CD4-positive, alpha-beta memory T cell (primary cell): Measurements from ENCODE around the gene MEOX2. TPM values are rescaled to one million over a fixed set of nuclear protein-coding genes. Genes with fewer than 3 reads are reported as not detected.

Experiments
- CTCF ChIA-PET: fragments of 350-600 bp; sonication (Branson Sonifier 250); formaldehyde crosslinking; loops from one replicate; lab custom pipeline; 2021; ENCODE audit warnings: inconsistent platforms; ENCODE audit not compliant: partially characterized antibody; lab: Charles Lee
- POLR2A ChIA-PET: fragments of 350-600 bp; sonication (Branson Sonifier 250); formaldehyde crosslinking; loops from one replicate; lab custom pipeline; 2021; ENCODE audit not compliant: partially characterized antibody; lab: Charles Lee
- DNase-seq, 5 donors: peaks; one replicate each; pipeline versions ENCODE4 v3.0.0 to v3.0.0-alpha.2; 2020 to 2022; ENCODE audit warnings: mixed read lengths in 1 of 5
- H3K27ac ChIP-seq: one replicate; pipeline ENCODE4 v1.7.0; 2013; ENCODE audit warnings: low read depth, low read length
- H3K27me3 ChIP-seq: 2 replicates; pipeline ENCODE4 v1.7.0; 2013; ENCODE audit warnings: mild to moderate bottlenecking, low read length, moderate library complexity; ENCODE audit not compliant: insufficient read depth
- H3K36me3 ChIP-seq: 2 replicates; pipeline ENCODE4 v1.7.0; 2013; ENCODE audit warnings: mild to moderate bottlenecking, low read length, moderate library complexity; ENCODE audit not compliant: insufficient read depth
- H3K4me1 ChIP-seq: 2 replicates; pipeline ENCODE4 v1.7.0; 2013; ENCODE audit warnings: mild to moderate bottlenecking, low read length, moderate library complexity; ENCODE audit not compliant: insufficient read depth
- H3K4me3 ChIP-seq, 2 donors: one replicate each; pipeline ENCODE4 v1.7.0; 2013; ENCODE audit warnings: low read length in 2 of 2, mild to moderate bottlenecking in 1 of 2
- H3K9me3 ChIP-seq, 2 donors: one replicate each; pipeline ENCODE4 v1.7.0; 2013; ENCODE audit warnings: low read length in 2 of 2, control low read depth in 1 of 2; ENCODE audit not compliant: control insufficient read depth in 1 of 2
- H3K27ac Mint-ChIP-seq, 7 donors: one replicate each; pipeline ENCODE4 v1.8.0; 2020 to 2021; ENCODE audit warnings: mixed read lengths in 7 of 7, mild to moderate bottlenecking in 6 of 7, inconsistent platforms in 3 of 7, moderate library complexity in 3 of 7
- H3K27me3 Mint-ChIP-seq, 2 donors: one replicate each; pipeline ENCODE4 v1.8.0; 2020 to 2021; ENCODE audit warnings: mixed read lengths in 2 of 2
- H3K36me3 Mint-ChIP-seq, 2 donors: one replicate each; pipeline ENCODE4 v1.8.0; 2020 to 2021; ENCODE audit warnings: mixed read lengths in 2 of 2, inconsistent platforms in 1 of 2, mild to moderate bottlenecking in 1 of 2
- H3K4me1 Mint-ChIP-seq, 4 donors: one replicate each; pipeline ENCODE4 v1.8.0; 2020 to 2021; ENCODE audit warnings: mixed read lengths in 4 of 4, mild to moderate bottlenecking in 1 of 4
- H3K4me3 Mint-ChIP-seq, 8 donors: one replicate each; pipeline ENCODE4 v1.8.0; 2020 to 2021; ENCODE audit warnings: mixed read lengths in 8 of 8, mild to moderate bottlenecking in 7 of 8, moderate library complexity in 6 of 8, inconsistent platforms in 3 of 8
- H3K9me3 Mint-ChIP-seq, 8 donors: one replicate each; pipeline ENCODE4 v1.8.0; 2020 to 2021; ENCODE audit warnings: mixed read lengths in 8 of 8, mild to moderate bottlenecking in 5 of 8, inconsistent platforms in 3 of 8, moderate library complexity in 1 of 8
- intact Hi-C: fragments of 100-400 bp; cut with micrococcal nuclease; formaldehyde crosslinking; loops from one replicate; pipeline ENCODE4 v1.15.1; 2023
- polyA plus RNA-seq, 2 donors: library from polyadenylated mRNA; unstranded; fragments of 300-500 nt; fragmentation: Illumina TruSeq; gene quantifications; one replicate each; pipeline ENCODE4 v1.2.3, GENCODE V29; 2021
- total RNA-seq, 2 experiments: library from RNA; stranded (reverse); gene quantifications; one replicate each; pipeline ENCODE4 v1.2.3, GENCODE V29; 2021

MEOX2 gene
- total and polyA plus RNA-seq, 4 experiments from 2014 or later: not detected

GRCh38 chr7:15647309-15647708 is 39.2 kb downstream of the MEOX2 start:
- Histone ChIP-seq H3K27ac (no peak overlapping the region), H3K4me1 (no peaks in the 10 kb centered on the region), H3K9me3 (no peaks in the 10 kb centered on the region), H3K36me3 (no peaks in the 10 kb centered on the region), H3K4me3 (no peak overlapping the region), H3K27me3 (no peaks in the 10 kb centered on the region)
- DNase-seq: no peak
- ChIA-PET CTCF (no interaction called here), POLR2A (no interaction called here)
- Mint-ChIP-seq H3K4me1 (no peaks in the 10 kb centered on the region), H3K27ac (no peak overlapping the region), H3K36me3 (no peaks in the 10 kb centered on the region), H3K9me3 (peaks cover 0 to 11% (median under 1%) of the 10 kb centered on the region in 8 donors), H3K4me3 (no peak overlapping the region), H3K27me3 (no peaks in the 10 kb centered on the region)
- intact Hi-C loops: no loop called here

DNA sequence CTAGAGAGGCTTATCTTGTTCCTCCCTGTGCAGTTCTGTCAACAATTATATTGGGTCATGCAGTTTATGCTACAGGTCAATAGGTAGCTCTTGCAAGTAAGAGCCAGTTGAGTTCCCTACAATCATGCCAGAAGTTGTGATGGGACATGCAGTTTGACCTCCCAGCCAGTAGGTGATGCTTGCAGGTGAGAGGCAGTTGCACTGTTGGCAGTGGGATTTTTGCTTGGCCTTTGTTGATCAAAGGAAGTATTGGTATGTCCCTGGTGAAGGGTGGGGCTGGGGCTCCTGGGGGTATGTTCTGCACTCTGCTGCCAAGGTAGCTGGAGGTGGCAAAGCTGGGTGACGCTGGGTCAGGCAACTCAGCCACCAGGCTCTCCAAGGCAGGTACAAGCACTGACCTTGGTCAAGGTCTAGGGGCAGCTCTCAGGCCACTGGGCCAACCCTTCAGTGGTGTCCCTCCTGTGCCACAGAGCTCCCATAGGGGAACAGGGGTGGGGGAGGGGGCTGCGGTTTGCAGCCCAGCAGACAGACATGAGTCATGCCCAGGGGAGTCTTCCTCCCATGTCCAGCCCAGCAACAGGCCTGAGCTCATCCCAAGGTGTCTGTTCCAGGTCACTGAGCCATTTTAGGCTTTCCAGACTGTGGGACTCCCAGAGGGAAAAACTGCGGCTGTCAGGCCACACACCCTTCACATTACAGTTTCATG is 43.3 kb downstream of the MEOX2 start:
- no peaks in the 10 kb centered on the region for H3K4me1 ChIP-seq
- no peak overlapping the region for H3K27ac ChIP-seq
- H3K36me3 ChIP-seq: no peaks in the 10 kb centered on the region
- intact Hi-C loops: no loop called here
- no peaks in the 10 kb centered on the region for H3K27me3 ChIP-seq
- Mint-ChIP-seq H3K4me3 (no peak overlapping the region), H3K27ac (no peak overlapping the region), H3K4me1 (no peaks in the 10 kb centered on the region), H3K27me3 (no peaks in the 10 kb centered on the region), H3K36me3 (no peaks in the 10 kb centered on the region), H3K9me3 (peaks cover 2 to 11% (median 5%) of the 10 kb centered on the region in 8 donors)
- no peak overlapping the region for H3K4me3 ChIP-seq
- ChIA-PET CTCF (no interaction called here), POLR2A (no interaction called here)
- DNase-seq: peak in 1 of 5 donors; percentile 28
- H3K9me3 ChIP-seq: no peaks in the 10 kb centered on the region

DNA sequence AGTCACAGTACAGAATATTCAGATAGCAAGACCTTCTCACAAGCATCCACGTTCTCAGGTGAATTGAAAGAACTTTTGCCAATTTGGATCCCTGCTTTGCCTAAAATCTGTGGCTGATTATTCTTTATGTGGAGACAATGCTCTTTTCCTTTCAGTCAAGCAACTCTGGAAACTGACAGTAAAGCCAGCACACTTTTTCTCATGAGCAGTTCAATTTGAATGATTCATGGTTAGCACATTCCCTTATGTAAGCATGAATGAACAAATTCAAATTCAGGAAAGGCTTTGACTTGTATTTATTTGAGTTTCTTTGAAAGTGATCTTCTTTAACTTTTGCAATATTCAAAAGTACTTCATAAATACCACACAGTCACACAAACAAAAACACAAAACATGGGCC is 57.6 kb downstream of the MEOX2 start:
- intact Hi-C loops: no loop called here
- Histone ChIP-seq H3K36me3 (no peaks in the 10 kb centered on the region), H3K9me3 (no peaks in the 10 kb centered on the region), H3K27ac (no peak overlapping the region), H3K4me1 (no peaks in the 10 kb centered on the region), H3K27me3 (no peaks in the 10 kb centered on the region), H3K4me3 (no peak overlapping the region)
- Mint-ChIP-seq H3K27me3 (no peaks in the 10 kb centered on the region), H3K9me3 (peaks cover 0 to 5% (median under 1%) of the 10 kb centered on the region in 8 donors), H3K4me3 (no peak overlapping the region), H3K27ac (no peak overlapping the region), H3K36me3 (no peaks in the 10 kb centered on the region), H3K4me1 (no peaks in the 10 kb centered on the region)
- CTCF ChIA-PET: no interaction called here
- no peak for DNase-seq
- POLR2A ChIA-PET: no interaction called here

- intact Hi-C loops: no loop called here
- no peak overlapping the region for H3K27ac ChIP-seq
- DNase-seq: no peak
- Mint-ChIP-seq H3K36me3 (no peaks in the 10 kb centered on the region), H3K4me1 (no peaks in the 10 kb centered on the region), H3K4me3 (no peak overlapping the region), H3K27ac (no peak overlapping the region), H3K27me3 (no peaks in the 10 kb centered on the region), H3K9me3 (peaks cover 0 to 6% (median 4%) of the 10 kb centered on the region in 8 donors)
- ChIA-PET CTCF (no interaction called here), POLR2A (no interaction called here)
- no peaks in the 10 kb centered on the region for H3K27me3 ChIP-seq
- H3K4me3 ChIP-seq: no peak overlapping the region
- H3K4me1 ChIP-seq: no peaks in the 10 kb centered on the region
- H3K9me3 ChIP-seq: no peaks in the 10 kb centered on the region
- no peaks in the 10 kb centered on the region for H3K36me3 ChIP-seq
Measured at GRCh38 chr7:15626041-15626440, 60.4 kb downstream of the MEOX2 start.

DNA sequence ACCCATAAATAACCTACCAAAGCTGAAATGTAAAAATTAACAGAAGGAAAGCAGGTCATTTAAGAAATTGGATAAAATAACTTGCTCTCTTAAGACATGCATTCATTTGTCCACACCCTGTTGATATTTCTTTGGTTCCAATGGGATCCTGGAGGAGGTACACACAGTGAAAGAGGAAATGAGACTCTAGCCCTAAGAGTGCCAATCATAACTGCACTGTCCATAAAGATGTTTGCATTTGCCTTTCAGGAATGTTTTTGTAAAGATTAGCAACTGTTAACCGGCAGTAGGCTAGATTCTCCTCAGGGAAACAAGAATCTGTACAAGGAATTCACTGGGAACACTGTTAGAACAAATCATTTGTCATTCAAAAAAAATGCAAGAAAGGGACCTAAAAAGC is 61.0 kb downstream of the MEOX2 start:
- CTCF ChIA-PET: no interaction called here
- Histone ChIP-seq H3K36me3 (no peaks in the 10 kb centered on the region), H3K4me3 (no peak overlapping the region), H3K27ac (no peak overlapping the region), H3K9me3 (no peaks in the 10 kb centered on the region), H3K27me3 (no peaks in the 10 kb centered on the region), H3K4me1 (no peaks in the 10 kb centered on the region)
- no peaks in the 10 kb centered on the region for H3K4me1 Mint-ChIP-seq
- POLR2A ChIA-PET: no interaction called here
- no peaks in the 10 kb centered on the region for H3K27me3 Mint-ChIP-seq
- H3K9me3 Mint-ChIP-seq: peaks cover 0 to 8% (median 4%) of the 10 kb centered on the region in 8 donors
- H3K4me3 Mint-ChIP-seq: no peak overlapping the region
- no peaks in the 10 kb centered on the region for H3K36me3 Mint-ChIP-seq
- no peak overlapping the region for H3K27ac Mint-ChIP-seq
- intact Hi-C loops: no loop called here
- DNase-seq: no peak

GRCh38 chr7:15621468-15621867 is 65.0 kb downstream of the MEOX2 start:
- intact Hi-C loops: no loop called here
- DNase-seq: no peak
- no peaks in the 10 kb centered on the region for H3K9me3 ChIP-seq
- no peaks in the 10 kb centered on the region for H3K4me1 ChIP-seq
- no peak overlapping the region for H3K27ac ChIP-seq
- no peaks in the 10 kb centered on the region for H3K36me3 ChIP-seq
- no peaks in the 10 kb centered on the region for H3K4me1 Mint-ChIP-seq
- POLR2A ChIA-PET: no interaction called here
- no peak overlapping the region for H3K4me3 ChIP-seq
- no peaks in the 10 kb centered on the region for H3K27me3 Mint-ChIP-seq
- no peaks in the 10 kb centered on the region for H3K27me3 ChIP-seq
- no peak overlapping the region for H3K27ac Mint-ChIP-seq
- no peaks in the 10 kb centered on the region for H3K36me3 Mint-ChIP-seq
- H3K9me3 Mint-ChIP-seq: peaks cover 0 to 10% (median 3%) of the 10 kb centered on the region in 8 donors
- no peak overlapping the region for H3K4me3 Mint-ChIP-seq
- CTCF ChIA-PET: no interaction called here

DNA sequence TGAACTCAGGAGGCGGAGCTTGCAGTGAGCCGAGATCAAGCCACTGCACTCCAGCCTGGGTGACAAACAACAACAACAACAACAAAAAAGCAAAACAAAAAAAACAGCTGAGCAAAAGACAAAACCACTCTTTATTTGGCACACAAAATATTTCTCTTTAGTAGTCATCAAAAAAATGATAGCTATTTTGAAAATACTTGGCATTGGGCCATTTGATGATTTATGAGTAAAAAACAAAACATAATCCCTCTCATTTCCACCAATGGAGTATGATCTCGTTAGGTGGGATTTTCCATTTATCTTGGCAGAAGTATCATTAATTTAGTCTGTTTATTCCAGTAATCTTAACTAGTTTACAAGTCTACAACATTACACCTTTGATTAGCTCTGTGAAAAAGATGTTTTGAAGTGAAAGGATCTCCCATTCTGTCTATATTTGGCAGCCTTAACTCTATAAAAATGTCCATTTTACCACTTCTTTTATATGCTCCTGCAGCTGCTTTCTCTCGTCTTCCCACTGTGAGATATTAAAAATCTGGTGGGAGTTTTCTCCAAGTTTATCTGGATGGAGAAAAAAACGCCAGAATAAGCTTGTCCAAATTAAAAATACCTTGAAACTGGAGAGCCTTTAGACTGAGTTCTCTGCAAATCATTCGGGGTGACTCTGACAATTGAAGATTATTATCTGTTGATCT is 65.8 kb downstream of the MEOX2 start:
- Mint-ChIP-seq H3K4me3 (no peak overlapping the region), H3K27me3 (no peaks in the 10 kb centered on the region), H3K36me3 (no peaks in the 10 kb centered on the region), H3K27ac (no peak overlapping the region), H3K4me1 (no peaks in the 10 kb centered on the region), H3K9me3 (peaks cover 0 to 10% (median 3%) of the 10 kb centered on the region in 8 donors)
- ChIA-PET CTCF (no interaction called here), POLR2A (no interaction called here)
- intact Hi-C loops: no loop called here
- Histone ChIP-seq H3K27me3 (no peaks in the 10 kb centered on the region), H3K9me3 (no peaks in the 10 kb centered on the region), H3K4me1 (no peaks in the 10 kb centered on the region), H3K27ac (no peak overlapping the region), H3K4me3 (no peak overlapping the region), H3K36me3 (no peaks in the 10 kb centered on the region)
- DNase-seq: no peak
